Activated gamma-delta T cell treated with anti-CD3 and anti-CD28 coated beads, Interleukin-2, amount 50 U/mL, for 16 hours (primary cell): ENCODE measurements around the gene PTRH2.

Experiments used
- DNase-seq: peaks from one replicate; pipeline ENCODE4 v3.0.0-alpha.2; 2020; ENCODE audit warnings: low read depth

Gene PTRH2

DNA sequence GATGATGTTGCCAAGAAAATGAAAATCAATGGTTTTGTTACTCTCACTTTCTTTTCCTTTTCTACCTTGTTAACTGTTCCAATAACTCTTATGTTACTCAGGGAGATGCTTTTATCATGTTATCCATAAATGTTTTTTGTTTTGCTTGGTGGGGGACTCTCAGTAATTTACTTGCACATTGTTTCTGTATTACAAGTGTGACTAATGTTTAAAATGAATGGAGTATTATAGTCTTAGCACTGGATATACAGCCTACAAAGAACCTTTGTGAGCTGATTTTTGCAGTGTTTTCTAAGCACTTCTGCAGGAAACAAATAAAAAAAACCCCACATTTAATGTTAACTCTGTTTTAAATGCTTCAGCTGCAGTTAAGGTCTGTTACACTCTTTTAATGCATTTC, 12.3 kb upstream of the PTRH2 start:
- no peak for DNase-seq

DNA sequence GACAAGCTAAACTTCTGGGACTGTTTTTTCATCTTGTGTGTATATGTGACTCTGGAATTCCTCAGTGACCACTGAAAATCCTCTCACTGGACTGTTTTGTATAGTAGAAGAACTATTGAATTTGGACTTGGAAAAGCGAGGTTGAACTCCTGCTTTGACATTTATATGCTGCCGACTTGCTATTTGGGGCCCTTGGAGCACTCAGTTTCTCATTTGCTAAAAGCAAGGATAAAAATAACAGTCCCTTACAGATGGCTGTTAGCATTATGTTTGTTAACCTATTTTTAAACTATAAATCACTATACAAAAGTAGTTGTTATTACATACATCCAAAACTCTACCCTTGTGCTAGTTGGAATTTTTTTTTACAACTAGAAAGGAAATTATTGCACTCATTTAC, 9.2 kb upstream of the PTRH2 start:
- DNase-seq = no peak

DNA sequence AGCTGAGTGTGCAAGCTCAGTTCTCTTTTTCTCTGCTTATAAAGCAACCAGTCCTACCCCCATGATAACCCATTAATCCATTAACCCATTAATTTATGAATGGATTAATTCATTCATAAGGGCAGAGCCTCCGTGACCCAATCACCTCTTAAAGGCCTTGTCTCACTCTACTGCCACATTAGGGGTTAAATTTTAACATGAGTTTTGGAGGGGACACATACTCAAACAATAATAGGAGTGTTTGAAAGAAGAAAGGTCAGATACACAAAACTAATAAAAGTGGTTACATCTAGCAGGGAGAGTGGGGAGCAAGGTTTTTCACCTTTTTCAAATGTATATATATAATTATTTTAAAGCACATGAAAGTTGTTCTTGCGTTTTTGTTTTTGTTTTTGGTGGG, 7.0 kb upstream of the PTRH2 start:
- DNase-seq = no peak

DNA sequence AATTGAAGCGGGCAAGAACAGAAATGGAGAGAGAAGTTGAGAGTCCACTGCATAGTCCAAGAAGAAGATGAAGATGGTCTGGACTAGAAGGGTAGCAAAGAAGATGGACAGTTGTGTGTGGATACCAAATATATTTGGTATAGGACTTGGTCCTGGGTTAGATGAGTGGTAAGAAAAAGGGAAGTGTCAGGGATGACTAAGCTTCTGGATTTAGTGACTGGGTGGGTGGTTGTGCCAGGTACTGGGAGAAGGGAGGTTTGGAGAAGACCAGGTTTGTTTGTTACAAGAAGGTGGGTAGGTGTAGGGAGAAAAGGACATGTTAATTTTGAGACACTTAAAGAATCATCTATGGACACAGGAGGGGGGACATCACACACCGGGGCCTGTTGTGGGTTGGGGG, 5.6 kb upstream of the PTRH2 start:
- no peak for DNase-seq

DNA sequence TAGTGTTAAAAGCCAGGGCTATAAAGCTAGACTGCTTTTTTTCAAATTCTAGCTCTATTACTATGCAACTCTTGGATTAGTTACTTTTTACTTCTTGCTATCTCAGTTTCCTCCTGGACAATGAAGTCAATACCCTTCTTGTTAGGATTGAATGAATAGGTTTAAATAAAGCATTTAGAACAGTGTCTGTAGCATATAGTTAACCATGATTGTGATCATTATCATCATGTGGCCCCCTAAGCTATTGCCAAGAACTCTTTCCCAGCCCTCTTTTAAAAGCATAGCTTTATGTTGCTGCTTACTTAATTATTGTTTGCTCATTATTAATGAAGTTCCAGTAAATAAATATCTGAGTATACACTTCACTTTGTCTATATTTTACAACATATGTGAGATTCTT, 4.7 kb upstream of the PTRH2 start:
- no peak for DNase-seq

DNA sequence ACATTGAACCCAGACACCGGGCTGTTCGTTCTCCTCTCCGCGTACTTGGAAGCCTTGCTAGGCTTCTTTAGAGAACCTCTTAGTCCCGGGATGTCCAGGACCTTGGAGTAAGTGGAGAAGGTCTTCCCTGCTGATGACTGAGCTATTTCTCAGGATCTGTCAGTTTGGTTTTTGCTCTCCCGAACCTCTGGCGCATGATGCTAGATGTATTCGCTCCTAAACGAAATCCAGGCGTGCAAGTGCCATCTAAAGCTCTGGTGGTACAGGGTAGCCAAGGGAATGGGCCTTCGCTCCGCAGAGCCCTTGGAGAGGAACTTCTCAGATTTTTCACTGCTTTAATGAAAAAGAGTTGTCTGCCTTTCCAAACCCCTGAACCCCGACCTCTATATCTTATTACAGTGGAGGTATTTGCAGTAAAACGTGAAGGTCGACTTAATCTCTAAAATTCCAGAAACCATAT, 771 bp upstream of the PTRH2 start:
- DNase-seq = no peak

DNA sequence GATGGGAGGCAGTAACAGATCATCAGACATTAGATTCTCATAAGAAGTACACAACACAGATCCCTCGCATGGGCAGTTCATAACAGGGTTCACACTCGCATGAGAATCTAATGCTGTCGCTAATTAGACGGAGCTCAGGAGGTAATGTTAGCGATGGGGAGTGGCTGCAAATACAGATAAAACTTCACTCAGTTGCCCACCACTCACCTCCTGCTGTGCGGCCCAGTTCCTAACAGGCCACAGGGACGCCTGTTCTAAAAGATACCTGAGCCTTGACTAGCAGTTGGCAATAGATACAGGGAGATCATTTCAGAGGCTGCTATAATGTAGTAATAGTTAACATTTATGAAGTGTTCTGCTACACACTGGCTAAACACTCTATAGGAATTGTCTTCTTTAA, 4.9 kb downstream of the PTRH2 start:
- no peak for DNase-seq

DNA sequence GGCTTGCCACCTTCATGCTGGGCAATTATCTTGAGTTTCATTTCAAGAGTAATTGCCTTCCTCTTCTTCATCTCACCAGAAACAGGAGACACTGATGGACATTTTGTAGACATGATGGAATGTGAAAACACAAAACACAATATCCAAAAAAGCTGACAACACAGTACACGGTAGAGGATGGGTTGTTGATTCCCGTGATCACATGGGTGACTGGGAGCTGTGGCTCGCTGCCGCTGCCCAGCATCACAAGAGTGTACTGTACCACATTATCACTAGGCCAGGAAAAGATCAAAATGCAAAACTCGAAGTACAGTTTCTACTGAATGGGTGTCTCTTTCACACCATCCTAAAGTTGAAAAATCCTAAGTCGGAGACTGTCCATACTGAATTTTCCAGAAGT, 7.4 kb downstream of the PTRH2 start:
- no peak for DNase-seq

DNA sequence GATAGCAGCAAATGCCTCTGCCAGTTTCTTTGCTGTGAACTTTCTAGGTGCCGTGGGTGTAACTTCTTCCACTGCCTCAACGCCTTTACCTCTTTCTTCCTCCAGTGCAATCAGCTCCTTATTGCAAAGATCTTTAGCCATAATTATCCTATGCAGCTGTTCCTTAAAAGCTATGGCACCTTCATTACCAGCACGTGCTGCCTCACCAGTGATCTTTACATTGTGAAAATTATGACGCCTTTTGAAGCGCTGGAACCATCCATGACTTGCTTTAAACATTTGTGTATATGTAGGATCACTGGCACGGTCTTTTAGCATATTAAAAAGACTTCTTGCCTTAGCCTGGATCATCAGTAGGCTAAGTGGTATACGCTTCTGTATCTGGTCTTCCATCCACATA, 8.0 kb downstream of the PTRH2 start:
- no peak for DNase-seq

DNA sequence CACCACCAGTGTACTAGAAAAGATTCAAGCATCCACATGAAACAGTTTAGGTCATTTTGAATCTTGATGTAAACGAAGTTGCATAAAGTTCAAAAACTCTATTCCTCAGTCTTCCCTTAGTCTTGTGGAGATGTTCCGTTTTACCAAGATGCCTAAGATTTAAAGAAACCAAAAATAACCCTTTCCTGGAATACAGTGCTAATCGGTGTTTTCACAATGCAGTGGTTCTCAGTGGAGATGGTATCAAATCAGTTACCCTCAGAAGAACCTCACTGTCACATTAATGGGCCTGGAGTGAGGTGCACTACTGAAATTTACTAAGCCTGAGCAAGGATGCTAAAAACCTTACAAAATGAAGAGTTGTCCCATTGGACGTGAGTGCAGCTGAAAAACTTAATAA, 9.1 kb downstream of the PTRH2 start:
- no peak for DNase-seq

DNA sequence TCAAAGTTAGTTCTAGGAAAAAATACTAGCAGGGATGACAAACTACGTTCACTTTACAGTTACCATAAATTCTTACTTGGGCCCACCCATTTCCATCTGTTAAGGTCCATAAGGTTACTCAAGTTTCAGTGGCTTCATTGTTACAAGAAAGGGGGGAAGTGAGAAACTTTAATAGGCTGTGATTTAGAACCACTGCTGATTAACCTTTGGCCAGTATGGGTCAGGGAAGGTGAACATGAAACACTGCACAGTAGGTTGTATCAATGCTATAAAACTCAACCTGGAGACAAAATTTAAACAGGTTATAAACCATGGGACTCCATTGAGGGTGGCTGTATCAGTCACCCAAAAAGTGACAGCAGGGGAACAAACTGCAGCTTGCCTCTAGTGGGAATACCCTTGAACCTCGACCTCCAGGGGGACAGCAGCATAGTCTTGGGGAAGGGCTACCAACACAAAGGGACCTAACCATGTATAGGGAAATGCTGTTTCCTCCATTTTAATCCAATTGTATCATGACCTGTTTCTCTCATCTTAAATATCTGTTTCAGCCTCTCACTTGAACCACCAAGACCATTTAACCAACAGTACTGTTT, 10.4 kb downstream of the PTRH2 start:
- no peak for DNase-seq

DNA sequence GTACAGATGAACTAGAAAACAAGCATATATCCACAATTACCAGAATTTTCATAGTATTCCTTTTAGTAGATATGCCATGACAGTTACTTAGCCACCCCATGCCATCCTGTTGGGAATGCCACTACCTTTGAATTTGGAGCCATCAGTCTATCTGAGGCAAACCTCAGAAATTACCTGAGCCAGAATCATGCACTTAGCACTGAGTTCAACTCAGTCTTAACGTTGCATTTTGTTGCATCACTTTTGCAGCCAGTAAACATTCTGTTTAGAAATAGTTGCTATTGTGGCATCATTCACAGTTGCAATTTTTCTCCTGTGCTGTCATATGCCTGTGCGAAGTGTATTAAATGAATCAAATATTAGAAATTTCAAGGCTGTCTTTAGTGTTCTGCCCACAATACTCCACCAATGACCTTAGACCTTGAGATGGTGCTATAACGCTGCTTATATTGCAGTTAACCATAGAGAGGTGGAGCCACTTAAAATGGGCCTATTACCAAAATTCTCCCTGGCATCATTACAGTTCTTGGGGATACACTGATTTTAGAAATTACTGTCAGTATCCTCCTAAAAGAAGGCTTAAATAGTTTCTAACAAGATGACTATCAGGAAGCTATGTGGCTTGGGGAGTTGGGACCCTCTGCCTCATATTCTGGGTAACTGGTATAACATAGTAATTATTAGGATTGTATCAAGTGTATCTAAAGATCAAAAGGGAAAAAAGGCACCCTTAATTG, 11.1 kb downstream of the PTRH2 start:
- no peak for DNase-seq

DNA sequence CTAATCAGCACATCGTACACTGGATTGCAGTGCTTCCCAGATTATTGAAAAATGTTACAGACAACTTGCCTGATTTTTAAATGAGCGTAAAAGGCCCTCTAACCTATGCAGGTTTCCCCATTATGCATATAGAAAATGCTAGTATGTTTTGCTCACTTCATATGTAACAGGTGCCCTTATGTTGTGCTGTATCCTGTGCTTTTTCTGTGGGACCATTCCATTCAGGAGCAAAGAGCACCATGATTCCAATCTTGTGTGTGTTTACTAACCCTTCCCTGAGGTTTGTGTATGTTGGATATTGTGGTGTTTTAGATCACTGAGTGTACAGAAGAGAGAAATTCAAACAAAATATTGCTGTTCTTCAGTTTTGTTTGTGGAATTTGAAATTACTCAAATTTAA, 12.9 kb downstream of the PTRH2 start:
- no peak for DNase-seq

DNA sequence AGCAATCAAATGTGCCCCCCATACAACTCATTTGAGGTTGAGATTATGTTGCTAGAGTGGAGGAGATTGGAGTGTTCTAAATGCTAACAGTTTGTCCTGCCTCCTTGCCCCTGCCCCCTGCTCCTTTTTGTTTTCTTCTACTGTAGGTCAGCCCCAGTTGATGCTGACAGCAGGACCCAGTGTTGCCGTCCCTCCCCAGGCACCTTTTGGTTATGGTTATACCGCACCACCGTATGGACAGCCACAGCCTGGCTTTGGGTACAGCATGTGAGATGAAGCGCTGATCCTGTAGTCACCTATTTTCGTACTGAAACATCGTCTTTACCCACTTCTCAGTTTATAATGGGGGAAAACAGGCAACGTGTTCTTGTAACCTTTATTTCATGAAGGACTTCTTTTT, 13.6 kb downstream of the PTRH2 start:
- DNase-seq = no peak

DNA sequence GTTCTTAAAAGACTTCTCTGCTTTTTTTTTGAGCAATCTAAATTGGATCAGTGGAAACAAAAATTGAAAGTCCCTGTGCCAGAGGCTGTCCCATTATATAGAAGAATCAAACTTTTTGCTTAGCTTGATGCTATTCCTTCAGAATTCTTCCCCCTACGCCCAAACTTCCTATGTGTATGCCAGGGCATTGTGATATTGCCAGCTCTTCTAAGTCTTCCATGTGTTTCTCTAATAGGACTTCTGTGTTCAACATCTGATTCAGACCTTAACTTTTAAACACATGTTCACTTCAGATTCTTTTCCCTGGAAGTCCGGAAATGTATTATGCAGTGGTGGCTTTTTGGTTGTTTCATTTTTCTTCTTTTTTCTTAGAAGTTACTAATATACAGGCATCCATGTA, 18.7 kb downstream of the PTRH2 start:
- no peak for DNase-seq

DNA sequence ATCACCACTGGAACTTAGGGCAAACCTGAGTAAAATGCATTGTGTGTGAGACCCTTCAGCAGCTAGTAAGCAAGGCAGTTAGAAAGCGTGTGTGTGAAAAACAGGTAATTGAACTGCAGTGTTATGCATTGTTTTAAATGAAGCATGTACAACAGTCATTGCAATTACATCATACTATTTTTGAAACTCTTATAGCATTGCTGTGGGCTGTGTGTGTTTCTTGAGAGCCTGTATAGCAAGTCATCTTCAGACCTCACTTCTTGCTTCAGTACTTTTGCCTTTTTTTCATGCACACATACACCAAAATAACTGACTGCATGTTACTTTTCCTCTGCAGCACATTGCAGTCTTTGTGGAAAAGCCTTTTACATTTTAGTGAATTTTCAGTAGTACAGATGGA, 19.2 kb downstream of the PTRH2 start:
- no peak for DNase-seq

DNA sequence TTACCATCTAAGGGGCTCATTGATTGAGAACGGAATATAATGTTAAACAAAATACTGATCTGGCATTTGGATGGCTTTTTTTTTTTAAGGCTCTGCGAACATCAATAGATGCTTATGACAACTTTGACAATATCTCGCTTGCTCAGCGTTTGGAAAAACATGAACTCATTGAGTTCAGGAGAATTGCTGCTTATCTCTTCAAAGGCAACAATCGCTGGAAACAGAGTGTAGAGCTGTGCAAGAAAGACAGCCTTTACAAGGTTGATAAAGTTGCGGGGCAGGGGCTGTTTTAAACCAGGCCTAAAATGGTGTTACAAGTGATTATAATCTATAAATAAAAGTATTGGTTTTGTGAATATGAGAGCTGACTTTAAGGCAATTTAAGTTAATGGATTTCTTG, 22.3 kb downstream of the PTRH2 start:
- no peak for DNase-seq

DNA sequence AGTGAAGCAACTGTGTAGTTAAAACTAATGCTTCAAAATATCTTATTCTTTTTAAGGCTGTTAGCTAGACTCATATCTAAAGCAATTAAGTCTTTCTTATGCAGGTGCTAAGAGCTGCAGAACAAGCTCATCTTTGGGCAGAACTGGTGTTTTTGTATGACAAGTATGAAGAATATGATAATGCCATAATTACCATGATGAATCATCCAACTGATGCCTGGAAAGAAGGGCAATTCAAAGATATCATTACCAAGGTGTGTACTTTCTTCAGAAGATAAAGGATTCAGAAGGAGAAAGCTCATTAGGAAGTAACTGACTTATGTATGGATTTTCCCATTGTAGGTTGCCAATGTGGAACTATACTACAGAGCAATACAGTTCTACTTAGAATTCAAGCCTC, 23.9 kb downstream of the PTRH2 start:
- DNase-seq = no peak

DNA sequence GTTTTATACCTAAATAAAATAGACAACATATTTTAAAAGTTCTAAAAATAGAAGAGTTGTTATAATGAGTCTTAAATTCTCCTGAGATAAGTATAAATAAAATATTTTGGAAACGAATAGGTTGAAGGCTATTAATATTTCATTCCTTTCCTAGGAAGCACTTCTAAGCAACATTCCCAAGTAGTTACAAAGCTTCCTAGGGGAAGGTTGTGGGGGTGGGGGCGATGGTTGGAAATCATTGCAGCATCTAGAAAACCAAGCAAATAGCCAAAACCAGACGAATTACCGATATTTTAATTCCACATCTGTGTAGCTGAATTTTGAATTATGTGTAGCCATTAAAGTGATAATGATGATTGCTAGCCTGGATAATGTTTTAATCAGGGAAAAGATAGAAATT, 26.9 kb downstream of the PTRH2 start:
- DNase-seq = no peak

DNA sequence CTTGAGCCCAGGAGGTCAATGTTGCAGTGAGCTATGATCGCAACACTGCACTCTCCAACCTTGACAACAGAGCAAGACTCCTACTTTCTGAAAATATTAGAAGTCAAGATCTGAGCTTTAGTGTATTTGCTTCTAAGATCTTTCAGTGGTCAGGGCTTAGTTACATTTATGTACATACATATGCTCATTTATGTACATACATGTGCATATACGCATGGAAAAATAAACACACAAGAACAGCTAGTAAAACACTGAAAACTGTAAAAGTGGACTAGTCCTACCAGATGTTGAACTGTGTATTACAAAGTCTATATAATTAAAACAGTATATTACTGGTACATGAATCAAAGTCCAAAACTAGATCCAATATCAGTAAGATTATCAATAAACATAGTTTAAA, 28.3 kb downstream of the PTRH2 start:
- no peak for DNase-seq

DNA sequence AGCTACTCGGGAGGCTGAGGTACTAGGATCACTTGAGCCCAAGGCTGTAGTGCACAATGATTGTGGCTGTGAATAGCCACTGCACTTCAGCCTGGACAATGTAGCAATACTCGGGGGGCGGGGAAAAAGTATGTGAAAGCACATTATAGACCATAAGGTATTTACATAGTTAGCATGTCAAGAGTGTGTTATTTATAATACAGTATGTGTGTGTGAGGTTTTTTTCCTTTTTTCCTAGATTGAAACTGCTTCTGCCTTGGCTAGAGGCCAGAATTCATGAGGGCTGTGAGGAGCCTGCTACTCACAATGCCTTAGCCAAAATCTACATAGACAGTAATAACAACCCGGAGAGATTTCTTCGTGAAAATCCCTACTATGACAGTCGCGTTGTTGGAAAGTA, 30.5 kb downstream of the PTRH2 start:
- no peak for DNase-seq

DNA sequence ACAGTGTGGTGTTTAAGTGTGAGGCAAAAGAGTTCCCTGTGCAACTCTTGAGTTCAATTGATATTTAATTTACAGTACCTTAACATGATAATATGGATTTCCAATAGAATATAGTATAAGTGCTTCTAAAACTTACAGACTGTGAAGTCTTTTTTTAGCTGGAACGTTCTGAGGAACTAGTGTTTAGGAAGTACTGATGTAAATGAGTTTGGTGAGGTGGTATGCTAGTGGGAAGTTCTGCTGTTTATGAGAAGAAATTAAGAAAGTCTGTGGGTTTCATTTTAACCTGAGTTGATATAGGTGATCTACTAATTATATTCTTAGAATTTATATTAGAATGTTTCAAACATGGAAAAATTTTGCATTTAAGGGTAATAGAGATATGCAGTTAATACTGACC, 32.0 kb downstream of the PTRH2 start:
- no peak for DNase-seq

DNA sequence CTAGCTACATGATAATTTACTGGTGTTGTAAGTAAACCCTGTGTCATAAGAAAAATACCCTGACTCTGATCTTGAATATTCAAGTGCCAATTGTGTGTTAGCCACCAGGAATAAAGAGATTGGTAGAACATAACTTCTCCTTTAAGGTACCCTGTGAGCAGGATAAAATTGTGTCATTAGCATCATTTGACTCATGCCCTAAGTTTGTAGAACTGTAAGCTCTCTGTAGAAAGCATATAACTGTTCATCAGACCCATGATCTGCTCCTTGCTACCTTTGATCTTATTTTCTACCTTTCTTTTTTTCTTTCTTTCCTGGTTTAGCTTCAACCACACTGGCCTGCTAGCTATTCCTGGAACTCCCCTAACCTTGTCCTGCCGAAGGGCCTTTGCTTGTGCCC, 35.8 kb downstream of the PTRH2 start:
- no peak for DNase-seq

DNA sequence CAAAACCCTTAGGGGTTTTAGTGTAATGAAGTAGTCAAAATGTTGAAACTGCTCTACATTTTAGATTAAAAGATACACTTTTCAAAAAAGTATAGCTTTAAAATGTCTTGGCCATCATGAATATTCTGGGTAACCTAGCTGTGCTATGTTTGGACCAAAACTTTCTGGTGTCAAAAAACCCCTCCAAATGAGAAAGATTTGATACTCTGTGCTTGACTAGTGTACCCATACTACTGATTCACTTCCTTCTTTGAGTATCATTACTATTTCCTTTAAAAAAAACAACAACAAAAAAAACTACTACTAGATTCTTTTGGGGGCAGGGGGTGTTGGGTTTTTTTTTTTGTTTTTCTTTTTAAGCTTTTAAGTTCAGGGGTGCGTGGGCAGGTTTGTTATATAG, 37.3 kb downstream of the PTRH2 start:
- no peak for DNase-seq
